Mesenchymal stem cell (in vitro differentiated cells and primary cell): ENCODE data around the gene POU2AF1.

ENCODE experiments used
- DNase-seq: peaks from one replicate; pipeline ENCODE4 v3.0.0-alpha.2; 2013
- H2AFZ ChIP-seq: one replicate; pipeline ENCODE4 v1.6.1; 2013; ENCODE audit warnings: low read depth, mild to moderate bottlenecking, control low read depth, inconsistent platforms, low read length, moderate library complexity
- H2AK5ac ChIP-seq: 2 replicates; pipeline ENCODE4 v1.6.1; 2013; ENCODE audit warnings: low read length, moderate library complexity, mild to moderate bottlenecking, inconsistent platforms; ENCODE audit not compliant: severe bottlenecking
- H2BK120ac ChIP-seq: one replicate; pipeline ENCODE4 v1.6.1; 2013; ENCODE audit warnings: low read depth, mild to moderate bottlenecking, inconsistent platforms, low read length, moderate library complexity
- H2BK12ac ChIP-seq, 2 experiments: one replicate each; pipeline ENCODE4 v1.6.1; 2013; ENCODE audit warnings: inconsistent platforms in 2 of 2, low read length in 2 of 2, mild to moderate bottlenecking in 2 of 2, moderate library complexity in 2 of 2, control low read depth in 1 of 2
- H2BK15ac ChIP-seq: one replicate; pipeline ENCODE4 v1.6.1; 2013; ENCODE audit warnings: mild to moderate bottlenecking, low read depth, inconsistent platforms; ENCODE audit not compliant: poor library complexity, severe bottlenecking
- H2BK5ac ChIP-seq: 2 replicates; pipeline ENCODE4 v1.6.1; 2013; ENCODE audit warnings: low read depth, mild to moderate bottlenecking, low read length, control low read depth, inconsistent platforms; ENCODE audit not compliant: poor library complexity, severe bottlenecking
- H3K14ac ChIP-seq, 2 experiments: one replicate each; pipeline ENCODE4 v1.6.1; 2013; ENCODE audit warnings: inconsistent platforms in 2 of 2, low read length in 2 of 2, control low read depth in 1 of 2, mild to moderate bottlenecking in 1 of 2, moderate library complexity in 1 of 2
- H3K18ac ChIP-seq, 2 experiments: one replicate each; pipeline ENCODE4 v1.6.1; 2013; ENCODE audit warnings: inconsistent platforms in 2 of 2, low read length in 2 of 2, control low read depth in 1 of 2, low read depth in 1 of 2, mild to moderate bottlenecking in 1 of 2
- H3K23ac ChIP-seq, 2 experiments: one replicate each; pipeline ENCODE4 v1.6.1; 2013; ENCODE audit warnings: inconsistent platforms in 2 of 2, low read length in 2 of 2, mild to moderate bottlenecking in 2 of 2, moderate library complexity in 2 of 2, control low read depth in 1 of 2
- H3K27ac ChIP-seq: 2 replicates; pipeline ENCODE4 v1.5.1; 2013; ENCODE audit warnings: mild to moderate bottlenecking, moderate library complexity, low read length, control low read depth, inconsistent platforms; ENCODE audit not compliant: poor library complexity, severe bottlenecking
- H3K27me3 ChIP-seq, 2 experiments: 2 replicates each; pipeline versions ENCODE4 v1.6.1 to v1.7.0; 2013; ENCODE audit warnings: low read length in 2 of 2, mild to moderate bottlenecking in 2 of 2, moderate library complexity in 2 of 2, control low read depth in 1 of 2, inconsistent platforms in 1 of 2; ENCODE audit not compliant: control insufficient read depth in 1 of 2, insufficient read depth in 1 of 2
- H3K36me3 ChIP-seq, 2 experiments: 2 replicates each; pipeline versions ENCODE4 v1.6.1 to v1.7.0; 2013; ENCODE audit warnings: low read length in 2 of 2, control low read depth in 1 of 2, inconsistent platforms in 1 of 2, low read depth in 1 of 2, mild to moderate bottlenecking in 1 of 2; ENCODE audit not compliant: insufficient read depth in 2 of 2, control insufficient read depth in 1 of 2
- H3K4ac ChIP-seq, 2 experiments: one replicate each; pipeline ENCODE4 v1.6.1; 2013; ENCODE audit warnings: inconsistent platforms in 2 of 2, low read length in 2 of 2, mild to moderate bottlenecking in 2 of 2, moderate library complexity in 2 of 2, control low read depth in 1 of 2, low read depth in 1 of 2
- H3K4me1 ChIP-seq: 2 replicates; pipeline ENCODE4 v1.6.1; 2013; ENCODE audit warnings: low read depth, low read length, control low read depth; ENCODE audit not compliant: control insufficient read depth, insufficient read depth
- H3K4me2 ChIP-seq: 2 replicates; pipeline ENCODE4 v1.6.1; 2013; ENCODE audit warnings: low read length, mild to moderate bottlenecking, inconsistent platforms; ENCODE audit not compliant: poor library complexity, severe bottlenecking
- H3K4me3 ChIP-seq, 2 experiments: 2 replicates each; pipeline versions ENCODE4 v1.5.1 to v1.7.0; 2013; ENCODE audit warnings: low read length in 2 of 2, mild to moderate bottlenecking in 2 of 2, control low read depth in 1 of 2, low read depth in 1 of 2; ENCODE audit not compliant: insufficient read depth in 1 of 2
- H3K79me1 ChIP-seq: replicated peaks from 2 replicates; pipeline ENCODE4 v1.6.1; 2013; ENCODE audit warnings: mild to moderate bottlenecking, control low read depth, low read length, inconsistent platforms; ENCODE audit not compliant: poor library complexity, severe bottlenecking
- H3K9ac ChIP-seq: 2 replicates; pipeline ENCODE4 v1.7.0; 2013; ENCODE audit warnings: mild to moderate bottlenecking, low read length, moderate library complexity
- H3K9me3 ChIP-seq: 2 replicates; pipeline ENCODE4 v1.7.0; 2013; ENCODE audit warnings: mild to moderate bottlenecking, low read length; ENCODE audit not compliant: control insufficient read depth
- H4K8ac ChIP-seq: one replicate; pipeline ENCODE4 v1.6.1; 2013; ENCODE audit warnings: inconsistent platforms, mild to moderate bottlenecking, low read length, moderate library complexity
- H4K91ac ChIP-seq: one replicate; pipeline ENCODE4 v1.6.1; 2013; ENCODE audit warnings: mild to moderate bottlenecking, low read length, inconsistent platforms
- WGBS: methylation state at CpG from one replicate; pipeline ENCODE4 v1.1.7; 2013; ENCODE audit warnings: mixed read lengths; 5-methylcytosine and 5-hydroxymethylcytosine counted together

POU2AF1 gene

GRCh38 chr11:111387363-111387762 lies 8.3 kb upstream of the POU2AF1 start:
- no peaks in the 10 kb centered on the region for H3K36me3 ChIP-seq
- H2BK12ac ChIP-seq = no peak overlapping the region
- no peak overlapping the region for H3K23ac ChIP-seq
- no peaks in the 10 kb centered on the region for H3K4me1 ChIP-seq
- H4K8ac ChIP-seq = no peak overlapping the region
- H3K14ac ChIP-seq = no peak overlapping the region
- no peak overlapping the region for H3K4me2 ChIP-seq
- peaks cover 0 to 49% of the 10 kb centered on the region in 2 experiments for H3K27me3 ChIP-seq
- H3K9me3 ChIP-seq = peaks cover 15% of the 10 kb centered on the region
- no peak overlapping the region for H3K4me3 ChIP-seq
- no peak overlapping the region for H2BK15ac ChIP-seq
- H4K91ac ChIP-seq = no peak overlapping the region
- no peak overlapping the region for H3K9ac ChIP-seq
- 95% methylated on average over 2 of the region's 2 CpGs for WGBS
- no peaks in the 10 kb centered on the region for H3K79me1 ChIP-seq
- no peak overlapping the region for H2BK5ac ChIP-seq
- H2BK120ac ChIP-seq = no peak overlapping the region
- no peak for DNase-seq
- H3K18ac ChIP-seq = no peak overlapping the region
- H2AK5ac ChIP-seq = no peak overlapping the region
- H2AFZ ChIP-seq = no peak overlapping the region
- H3K27ac ChIP-seq = no peak overlapping the region
- no peak overlapping the region for H3K4ac ChIP-seq

GRCh38 chr11:111386611-111387150 lies 7.6 kb upstream of the POU2AF1 start:
- no peak overlapping the region for H3K4ac ChIP-seq
- no peaks in the 10 kb centered on the region for H3K36me3 ChIP-seq
- no peak overlapping the region for H2BK5ac ChIP-seq
- no peak overlapping the region for H2BK12ac ChIP-seq
- no peak overlapping the region for H3K4me2 ChIP-seq
- peaks cover 0 to 50% of the 10 kb centered on the region in 2 experiments for H3K27me3 ChIP-seq
- H3K23ac ChIP-seq = no peak overlapping the region
- H4K91ac ChIP-seq = no peak overlapping the region
- no peak overlapping the region for H4K8ac ChIP-seq
- no peak overlapping the region for H2BK15ac ChIP-seq
- H2AK5ac ChIP-seq = no peak overlapping the region
- peaks cover 15% of the 10 kb centered on the region for H3K9me3 ChIP-seq
- 84% methylated on average over 3 of the region's 4 CpGs for WGBS
- H3K9ac ChIP-seq = no peak overlapping the region
- H3K18ac ChIP-seq = no peak overlapping the region
- H3K27ac ChIP-seq = no peak overlapping the region
- H3K4me3 ChIP-seq = no peak overlapping the region
- no peak overlapping the region for H3K14ac ChIP-seq
- H3K4me1 ChIP-seq = no peaks in the 10 kb centered on the region
- no peak for DNase-seq
- H2AFZ ChIP-seq = no peak overlapping the region
- H3K79me1 ChIP-seq = no peaks in the 10 kb centered on the region
- H2BK120ac ChIP-seq = no peak overlapping the region

DNA sequence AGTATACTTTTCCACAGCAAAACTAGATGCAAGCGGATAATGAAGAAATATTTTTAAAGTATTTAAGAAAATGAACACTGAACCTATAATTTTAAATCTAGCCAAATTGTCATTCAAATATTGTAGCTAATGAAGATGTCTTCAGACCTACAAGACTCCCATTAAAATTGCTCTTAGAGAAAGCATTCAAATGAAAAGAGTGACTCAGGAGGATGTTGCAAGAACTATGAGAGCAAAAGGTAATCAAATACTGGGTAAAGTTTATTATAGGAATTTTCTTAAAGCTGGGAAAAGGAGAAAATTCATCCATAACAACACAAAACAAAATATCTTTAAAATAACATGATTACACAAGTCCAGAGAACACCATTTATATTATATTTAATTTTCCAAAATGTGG lies 5.4 kb upstream of the POU2AF1 start:
- H2AK5ac ChIP-seq = no peak overlapping the region
- no CpG with 5 or more reads among the region's 1 CpG for WGBS
- H3K14ac ChIP-seq = no peak overlapping the region
- H3K4me1 ChIP-seq = no peaks in the 10 kb centered on the region
- H3K27ac ChIP-seq = no peak overlapping the region
- H2AFZ ChIP-seq = no peak overlapping the region
- no peak overlapping the region for H3K4me3 ChIP-seq
- no peak overlapping the region for H3K9ac ChIP-seq
- H2BK5ac ChIP-seq = no peak overlapping the region
- no peak overlapping the region for H3K4ac ChIP-seq
- peaks cover 15% of the 10 kb centered on the region for H3K9me3 ChIP-seq
- H2BK15ac ChIP-seq = no peak overlapping the region
- no peak overlapping the region for H4K8ac ChIP-seq
- H3K36me3 ChIP-seq = no peaks in the 10 kb centered on the region
- no peak overlapping the region for H3K4me2 ChIP-seq
- no peak overlapping the region for H3K23ac ChIP-seq
- no peak overlapping the region for H2BK12ac ChIP-seq
- H3K79me1 ChIP-seq = no peaks in the 10 kb centered on the region
- no peak overlapping the region for H4K91ac ChIP-seq
- peaks cover 0 to 37% of the 10 kb centered on the region in 2 experiments for H3K27me3 ChIP-seq
- no peak overlapping the region for H2BK120ac ChIP-seq
- DNase-seq = no peak
- no peak overlapping the region for H3K18ac ChIP-seq

- H3K4ac ChIP-seq = no peak overlapping the region
- no peak overlapping the region for H2BK12ac ChIP-seq
- no peak overlapping the region for H3K27ac ChIP-seq
- no peak overlapping the region for H3K4me3 ChIP-seq
- H2AK5ac ChIP-seq = no peak overlapping the region
- H2BK120ac ChIP-seq = no peak overlapping the region
- H4K91ac ChIP-seq = no peak overlapping the region
- no peaks in the 10 kb centered on the region for H3K36me3 ChIP-seq
- H3K79me1 ChIP-seq = no peaks in the 10 kb centered on the region
- no peaks in the 10 kb centered on the region for H3K4me1 ChIP-seq
- H3K4me2 ChIP-seq = no peak overlapping the region
- no peak overlapping the region for H3K23ac ChIP-seq
- peaks cover 0 to 26% of the 10 kb centered on the region in 2 experiments for H3K27me3 ChIP-seq
- H3K18ac ChIP-seq = no peak overlapping the region
- H2BK15ac ChIP-seq = no peak overlapping the region
- WGBS = 86% methylated on average over 1 of the region's 2 CpGs
- H4K8ac ChIP-seq = no peak overlapping the region
- no peak overlapping the region for H3K14ac ChIP-seq
- H2BK5ac ChIP-seq = no peak overlapping the region
- no peak overlapping the region for H3K9ac ChIP-seq
- H2AFZ ChIP-seq = no peak overlapping the region
- peaks cover 15% of the 10 kb centered on the region for H3K9me3 ChIP-seq
- DNase-seq = no peak
These were observed 3.4 kb upstream of the POU2AF1 start for GRCh38 chr11:111382451-111382850.
